ENCODE measurements around the gene TRPC3. TPM values are rescaled to one million over a fixed set of nuclear protein-coding genes. Genes with fewer than 3 reads are reported as not detected.

The TRPC3 gene
- total and polyA plus RNA-seq, 2 of the 8 experiments (the other 6 are each of a cell fraction or from before 2014, with no cell fraction given), result 0.37 to 0.41 TPM

GRCh38 chr4:121973816-121974215, 22.0 kb upstream of the TRPC3 start:
- Histone ChIP-seq H3K23me2 (ENCODE audit: low read depth, low read length) (no peaks in the 10 kb centered on the region), H3K4me1 (replicated peaks in 1 of 4; ENCODE audit: control insufficient read depth in 3 of 4, insufficient read depth in 4 of 4, low read length in 3 of 4) (no peaks in the 10 kb centered on the region), H3K18ac (ENCODE audit: extremely low read depth, low read length) (no peak overlapping the region), H4K91ac (replicated peaks; ENCODE audit: insufficient read length, low read length) (no peak overlapping the region), H3K9me3 (ENCODE audit: insufficient read depth in 2 of 2, low read depth in 1 of 2, low read length in 1 of 2) (no peaks in the 10 kb centered on the region), H3K23ac (ENCODE audit: insufficient read length) (no peak overlapping the region), H3K14ac (ENCODE audit: insufficient read length) (no peak overlapping the region), H4K5ac (ENCODE audit: insufficient read length, low read depth, low read length) (no peak overlapping the region), H2BK12ac (ENCODE audit: low read depth, low read length) (no peak overlapping the region), H2AFZ (ENCODE audit: low read length) (no peak overlapping the region), H3K56ac (replicated peaks; ENCODE audit: insufficient read length, low read depth, low read length) (no peak overlapping the region), H2AK5ac (ENCODE audit: low read depth, low read length) (no peak overlapping the region), H2BK120ac (replicated peaks; ENCODE audit: low read depth, low read length) (no peak overlapping the region), H3K4ac (replicated peaks; ENCODE audit: insufficient read length, low read depth, low read length) (no peak overlapping the region), H3K27me3 (replicated peaks in 1 of 4; ENCODE audit: control insufficient read depth in 3 of 4, extremely low read depth in 1 of 4, insufficient read depth in 3 of 4, low read length in 3 of 4) (no peaks in the 10 kb centered on the region), H3K27ac (ENCODE audit: low read depth, low read length) (no peak overlapping the region), H3K4me3 (ENCODE audit: extremely low read depth in 1 of 4, insufficient read depth in 2 of 4, low read depth in 3 of 4, low read length in 4 of 4) (no peak overlapping the region), H3K79me2 (ENCODE audit: control insufficient read depth in 1 of 2, insufficient read depth in 2 of 2, low read length in 2 of 2) (no peaks in the 10 kb centered on the region), H4K8ac (ENCODE audit: extremely low read depth, insufficient read depth, low read length) (no peak overlapping the region), H3K36me3 (ENCODE audit: control insufficient read depth in 2 of 4, insufficient read depth in 4 of 4, low read length in 3 of 4) (no peaks in the 10 kb centered on the region), H4K20me1 (replicated peaks in 1 of 2; ENCODE audit: control insufficient read depth in 1 of 2, insufficient read depth in 2 of 2, low read length in 2 of 2) (no peaks in the 10 kb centered on the region), H2BK20ac (ENCODE audit: low read length) (no peak overlapping the region), H3K79me1 (ENCODE audit: low read depth, low read length) (no peaks in the 10 kb centered on the region), H3K9ac (replicated peaks in 1 of 4; ENCODE audit: extremely low read depth in 1 of 4, low read depth in 3 of 4, low read length in 3 of 4) (no peak overlapping the region), H2BK5ac (ENCODE audit: low read depth, low read length) (no peak overlapping the region), H3K4me2 (ENCODE audit: insufficient read depth in 1 of 2, low read depth in 2 of 2, low read length in 2 of 2) (no peak overlapping the region), H2BK15ac (ENCODE audit: low read length) (no peak overlapping the region)
- CTCF ChIA-PET (ENCODE audit: partially characterized antibody), result no interaction called here
- 95% methylated on average over 4 of the region's 4 CpGs; no CpG with 5 or more reads in 1 of the 2 experiments for WGBS, 2 experiments (ENCODE audit: extremely low coverage in 1 of 2, insufficient coverage in 1 of 2, insufficient read length in 1 of 2, insufficient replicate concordance in 2 of 2, low coverage in 1 of 2, low lambda C conversion rate in 2 of 2, missing lambda C conversion rate in 1 of 2)
- FAIRE-seq, result no peak
- no peak for DNase-seq (ENCODE audit: low read depth in 1 of 2, low spot score in 2 of 2)
- POLR2A ChIA-PET (ENCODE audit: partially characterized antibody), result no interaction called here
- TF ChIP-seq SP4 (IDR thresholded peaks at IDR 0.05; ENCODE audit: low read length) (no peak), CHD1 (IDR thresholded peaks at IDR 0.05; ENCODE audit: low read depth, low read length) (no peak), POLR2AphosphoS5 (IDR thresholded peaks at IDR 0.05; ENCODE audit: low read depth, low read length) (no peak), SP2 (IDR thresholded peaks at IDR 0.05; ENCODE audit: low read length) (no peak)
